Heart left ventricle (tissue), 13 donors: Measurements from ENCODE around the gene MPG.

Source experiments
- CTCF ChIP-seq, 12 donors: fragments of 200-600 bp; sonication (generic) in 4 of 12; IDR thresholded peaks; one replicate each; pipeline versions ENCODE4 v1.5.0 to v1.8.0; 2018 to 2022; ENCODE audit warnings: antibody characterized with exemption in 12 of 12, mild to moderate bottlenecking in 5 of 12
- POLR2A ChIP-seq, 2 donors: fragments of 450-650 bp; IDR thresholded peaks; one replicate each; pipeline ENCODE4 v1.6.1; 2017; ENCODE audit warnings: antibody characterized with exemption in 2 of 2, mild to moderate bottlenecking in 2 of 2, moderate library complexity in 2 of 2
- donor health status: ischemic (EF 13 %, LVEDD 7.1; RV severe dilation, severe dysfunction).
- donor health status: DM: no; HTN: yes; CAD: no.
- donor health status: DM: no; HTN: no; CAD: no.
- donor health status: ischemic (EF 25% LVEDD 6.9; RV normal size, moderate dysfunction).
- donor health status: ischemic (EF 25% LVEDD 5.7; RV mildly dilated, moderate dysfunction).
- donor health status: ischemic (EF 35%, LVEDD 5.7; RV mildly dilated, moderate dysfunction).
- donor health status: nonischemic (EF 11% LVEDD 7.7; RV severe dilation, severe dysfunction).
- donor health status: DM: yes; HTN: yes; CAD: no.
- donor health status: PGD.
- donor health status: ischemic (EF 29% LVEDD 5.4; RV normal size, mild dysfunction).
- donor health status: nonischemic (EF 23%, LVEDD 6.1; RV moderate dilation, normal function).

DNA sequence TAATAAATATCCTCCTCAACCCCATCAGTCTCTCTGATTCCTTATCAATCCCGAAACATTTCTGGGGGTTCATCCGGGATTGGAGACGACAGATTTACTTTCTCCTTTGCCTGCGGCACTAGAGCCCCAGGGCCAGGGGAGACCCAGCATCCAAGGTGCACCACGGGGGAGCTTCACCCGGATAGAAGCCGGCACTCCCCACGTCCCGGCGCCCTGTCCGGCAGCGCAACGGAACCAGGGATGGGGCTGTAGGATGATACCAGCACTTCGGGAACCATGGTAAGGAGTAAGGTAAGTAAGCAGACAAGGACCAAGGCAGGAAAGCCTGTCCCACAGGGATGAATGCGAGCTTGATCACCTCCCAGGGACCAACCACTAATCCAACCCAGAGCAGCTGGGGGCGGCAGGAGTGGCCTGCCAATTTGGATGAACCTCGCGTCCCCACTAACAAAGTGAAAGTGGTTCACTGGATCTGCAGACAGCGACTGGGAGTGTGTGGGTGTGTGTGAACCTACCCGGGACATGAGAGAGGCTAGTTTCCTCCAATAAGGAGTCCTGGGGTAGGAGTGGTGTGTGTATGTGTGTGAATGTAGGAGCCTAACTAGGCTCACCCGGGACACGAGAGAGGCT, 36.5 kb upstream of the MPG start:
- TF ChIP-seq CTCF (IDR thresholded peaks at IDR 0.05): no peak
- TF ChIP-seq POLR2A (IDR thresholded peaks at IDR 0.05): no peak
